ENCODE data around the gene UBE2E2.
"Not testable (repeated sequence)": the region's sequence is repeated elsewhere in the genome, so short reads cannot be mapped to it uniquely, and the experiment has no call there.

UBE2E2 gene

DNA sequence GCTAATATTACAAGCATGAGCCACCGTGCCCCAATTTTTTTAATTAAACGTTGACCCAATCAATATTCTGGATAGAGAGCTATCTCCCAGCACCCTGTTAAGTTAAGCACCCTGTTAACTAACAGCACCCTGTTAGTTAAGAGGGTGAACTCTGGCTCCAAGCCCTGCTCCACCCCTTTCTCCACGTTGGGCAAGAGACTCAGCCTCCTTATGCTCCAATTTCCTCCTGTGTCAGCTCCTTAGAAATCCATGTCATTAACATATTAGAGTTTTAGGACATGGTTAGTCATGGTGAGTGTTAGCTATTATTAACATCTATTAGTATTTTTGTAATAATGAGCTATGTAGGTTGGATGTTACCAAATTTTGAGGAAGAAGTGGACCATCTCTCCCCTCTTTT, 385.4 kb downstream of the UBE2E2 start:
- no peak for DNase-seq (ENCODE audit: low spot score)

DNA sequence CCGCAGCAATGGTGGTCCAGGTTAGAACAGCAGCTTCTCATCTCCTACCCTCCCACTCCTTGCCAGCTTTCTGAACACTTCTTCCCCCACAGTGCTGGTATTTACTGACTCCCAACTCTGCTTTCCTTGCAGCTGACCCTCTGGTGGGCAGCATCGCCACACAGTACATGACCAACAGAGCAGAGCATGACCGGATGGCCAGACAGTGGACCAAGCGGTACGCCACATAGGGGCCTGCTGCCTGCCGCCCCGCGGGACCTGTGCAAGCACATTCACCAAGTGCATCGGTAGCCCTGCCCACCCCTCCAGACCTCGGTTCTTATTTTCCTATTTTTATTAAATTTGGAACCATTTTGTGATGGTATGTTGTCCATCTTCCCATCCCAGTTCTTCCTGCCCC, 386.5 kb downstream of the UBE2E2 start:
- no peak for DNase-seq (ENCODE audit: low spot score)

DNA sequence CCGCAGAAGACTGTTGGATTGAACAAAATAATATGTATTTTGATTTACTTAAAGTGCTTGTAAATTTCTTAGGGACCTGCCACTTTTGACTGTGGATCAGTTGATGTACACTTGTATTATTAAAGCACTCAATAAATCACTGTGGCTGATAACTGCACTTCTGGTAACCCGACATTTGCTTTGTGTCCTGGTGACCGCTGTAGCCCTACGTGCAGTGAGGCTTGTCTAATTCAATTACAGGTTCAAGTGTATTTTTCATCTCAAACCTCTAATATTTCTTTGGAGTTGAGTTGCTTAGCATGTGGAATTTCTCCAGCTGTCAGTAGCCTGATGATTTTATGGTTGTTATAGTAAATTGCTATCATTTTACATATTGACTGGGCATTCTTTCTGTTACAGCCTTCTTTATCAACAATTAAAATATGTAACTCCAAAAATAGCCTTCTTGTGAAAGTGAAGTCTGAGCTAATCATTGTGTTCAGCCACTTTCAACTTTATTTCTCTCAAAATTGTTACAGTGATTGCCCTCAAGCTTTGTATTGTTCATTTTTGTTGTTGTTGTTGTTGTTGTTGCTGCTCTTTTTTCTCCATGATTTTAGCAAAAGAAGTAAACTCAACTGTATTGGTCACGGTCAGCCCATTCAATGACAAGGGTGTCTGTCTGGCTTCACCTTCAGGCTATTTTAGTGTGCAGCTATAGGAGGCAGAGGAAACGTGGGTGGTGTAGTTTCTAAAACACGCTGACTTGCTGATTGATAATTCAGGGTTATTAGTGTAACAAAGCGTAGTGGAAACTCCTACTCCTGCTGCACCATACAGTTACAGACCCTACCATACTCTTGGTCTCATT, 387.5 kb downstream of the UBE2E2 start:
- no peak for DNase-seq (ENCODE audit: low spot score)

DNA sequence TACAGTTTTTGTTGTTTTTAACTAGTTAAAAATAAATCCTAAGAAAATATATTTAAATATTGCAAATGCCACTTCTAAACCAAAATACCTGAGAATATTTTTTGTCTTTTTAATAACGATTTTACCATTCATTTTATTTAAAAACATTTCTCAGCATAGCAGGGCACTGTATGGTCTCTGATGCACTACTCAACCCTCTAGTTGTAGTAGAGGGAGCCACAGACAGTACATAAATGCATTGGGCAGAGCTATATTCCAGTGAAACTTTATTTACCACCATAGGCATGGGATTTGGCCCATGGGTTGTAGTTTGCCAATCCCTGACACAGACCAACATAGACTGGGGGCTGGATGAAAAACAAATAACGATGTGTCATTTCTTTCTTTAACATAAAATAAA, 388.2 kb downstream of the UBE2E2 start:
- no peak for DNase-seq (ENCODE audit: low spot score)

DNA sequence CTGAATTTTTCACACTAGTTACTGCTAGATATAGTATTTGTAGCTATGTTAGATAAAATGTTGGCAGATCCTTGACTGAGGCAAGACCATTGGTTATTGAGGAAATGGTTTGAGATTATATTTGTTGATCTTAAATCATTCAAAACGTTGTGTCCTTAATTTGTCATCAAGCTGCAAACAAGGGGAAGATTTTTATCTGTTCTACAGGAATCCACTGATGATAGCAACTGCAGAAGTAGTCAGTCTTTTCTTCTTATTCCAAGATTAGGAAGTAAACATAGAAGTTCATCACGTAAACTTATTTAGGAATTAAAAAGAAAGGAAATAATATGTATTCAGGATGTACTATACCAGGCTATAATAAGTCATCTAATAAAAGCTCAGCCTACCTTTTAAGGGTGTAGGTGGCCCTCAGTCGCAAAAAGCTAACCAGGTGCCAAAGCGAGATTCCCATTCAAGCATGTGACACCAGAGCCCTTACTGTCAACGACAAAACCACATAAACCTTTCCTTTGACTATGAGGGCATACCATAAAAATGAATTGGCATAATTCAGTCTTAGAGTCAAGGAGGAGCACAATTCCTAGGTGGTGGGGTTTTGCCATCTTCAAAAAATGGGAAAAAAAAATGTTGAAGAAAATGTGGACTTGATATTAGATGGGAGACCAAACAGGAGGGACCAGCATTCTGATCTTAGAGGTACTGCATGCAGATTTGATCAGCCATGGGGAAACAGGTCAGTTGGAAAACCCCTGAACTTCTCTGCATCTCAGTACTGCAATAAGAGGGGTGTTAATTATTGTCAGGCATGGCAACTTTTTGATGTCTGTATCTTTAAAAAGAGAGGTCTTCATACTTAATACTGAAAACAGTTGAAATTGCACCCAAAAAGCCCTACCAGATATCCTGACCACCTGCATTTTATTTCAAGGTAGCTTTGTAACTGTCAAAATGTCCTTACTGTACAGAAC, 390.1 kb downstream of the UBE2E2 start:
- DNase-seq (ENCODE audit: low spot score), result no peak

DNA sequence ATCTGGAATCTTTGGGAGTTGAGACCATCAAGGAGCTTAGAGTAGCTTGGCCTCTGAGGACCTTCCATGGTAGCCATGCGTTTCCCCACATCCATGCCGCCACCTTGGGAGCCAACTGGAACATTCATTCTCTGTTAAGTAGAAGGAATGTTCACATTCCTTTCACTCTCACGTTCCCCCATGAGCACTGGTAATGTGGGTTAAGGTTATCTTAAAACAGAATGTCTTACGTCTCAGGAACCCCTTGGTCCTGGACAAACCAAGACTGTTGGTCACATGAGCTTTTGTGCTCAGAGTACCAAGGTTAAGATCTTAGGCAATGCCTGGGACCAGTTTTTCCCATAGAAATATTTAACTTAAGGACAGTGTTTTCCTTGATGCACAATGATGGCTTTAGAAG, 390.9 kb downstream of the UBE2E2 start:
- DNase-seq (ENCODE audit: low spot score), result no peak

DNA sequence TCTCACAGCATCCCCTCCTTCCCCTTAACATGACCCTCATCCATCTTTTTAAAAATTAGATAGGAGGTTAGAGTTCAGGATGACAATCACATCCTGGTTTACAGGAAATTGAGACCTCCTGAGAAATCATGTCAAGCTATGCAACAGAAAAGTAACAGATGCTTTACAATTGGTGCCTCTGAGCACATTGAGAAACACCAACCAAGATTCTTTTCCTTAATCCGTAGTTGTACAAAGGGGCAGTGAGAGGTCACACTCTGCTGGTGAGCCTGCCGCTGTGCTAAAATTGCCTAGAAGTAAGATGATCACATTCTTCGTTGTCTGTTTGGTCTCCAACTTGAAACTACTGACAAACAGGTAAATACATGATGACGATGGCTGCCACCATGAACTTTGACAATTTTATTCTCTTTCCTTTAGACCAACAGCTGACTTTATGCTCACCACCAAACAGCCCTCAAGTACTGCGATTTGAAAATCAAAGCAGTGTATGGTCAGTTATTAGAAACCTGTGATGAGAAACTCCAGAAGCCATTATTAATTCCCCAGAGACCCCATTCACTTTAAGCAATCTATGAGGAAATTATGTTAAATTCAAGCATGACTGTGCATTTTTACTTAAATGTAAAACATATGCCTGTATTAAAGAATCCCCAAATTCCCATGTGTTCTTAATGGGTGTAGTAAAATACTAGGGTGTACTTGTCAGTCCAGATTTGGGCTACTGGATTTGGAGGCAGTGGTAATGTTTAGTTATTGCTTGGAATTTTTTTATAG, 392.0 kb downstream of the UBE2E2 start:
- DNase-seq (ENCODE audit: low spot score), result no peak

DNA sequence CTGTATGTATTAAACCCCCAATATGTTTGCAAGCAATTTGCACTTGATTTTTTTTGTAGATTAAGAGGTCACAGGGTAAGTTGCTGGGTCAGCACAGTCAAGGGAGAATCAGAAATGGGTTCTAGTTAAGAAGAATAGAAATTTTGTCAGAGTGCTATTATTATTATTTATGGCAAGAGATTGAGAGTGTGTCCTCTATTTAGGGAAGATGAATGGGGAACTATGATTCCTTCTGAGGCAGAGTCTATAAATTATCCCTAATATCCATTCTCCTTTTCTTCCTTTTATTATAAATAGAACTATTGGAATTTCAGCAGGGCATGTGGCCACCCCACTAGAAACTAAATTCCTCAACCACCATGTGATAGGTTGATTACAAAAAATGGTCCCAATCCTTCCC, 392.7 kb downstream of the UBE2E2 start:
- DNase-seq (ENCODE audit: low spot score), result no peak

DNA sequence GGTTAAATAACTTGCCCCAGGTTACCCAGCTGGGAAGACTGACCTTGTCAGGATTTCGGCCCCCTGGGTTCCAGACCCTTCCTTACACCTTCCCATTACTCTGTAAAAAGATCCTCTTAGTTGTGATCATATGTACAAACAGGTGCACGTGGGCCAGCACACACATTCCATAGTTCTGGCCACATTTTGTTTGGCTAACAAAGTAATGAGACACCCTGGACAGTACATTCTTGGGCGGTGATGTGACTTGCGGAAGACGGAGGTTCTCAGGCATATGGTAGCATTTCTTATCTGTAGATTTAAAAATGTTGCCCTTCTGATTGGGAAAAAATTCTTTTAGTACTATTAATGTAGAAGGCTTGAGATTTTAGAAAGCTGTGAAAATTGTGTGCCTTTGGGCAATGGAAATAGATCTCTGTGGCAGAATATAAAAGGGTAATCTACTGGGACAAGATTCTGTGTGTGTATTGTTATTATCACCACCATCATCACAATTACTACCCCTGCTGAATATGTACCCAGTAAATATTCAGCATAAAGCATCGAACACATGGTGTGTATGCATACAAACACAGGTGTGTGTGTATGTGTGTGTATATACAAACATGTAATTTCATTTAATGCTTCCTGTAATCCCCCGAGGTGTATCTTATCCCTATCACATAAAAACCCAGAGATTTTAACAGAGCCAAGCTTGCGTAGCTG, 397.2 kb downstream of the UBE2E2 start:
- peak; percentile 55 for DNase-seq (ENCODE audit: low spot score)

DNA sequence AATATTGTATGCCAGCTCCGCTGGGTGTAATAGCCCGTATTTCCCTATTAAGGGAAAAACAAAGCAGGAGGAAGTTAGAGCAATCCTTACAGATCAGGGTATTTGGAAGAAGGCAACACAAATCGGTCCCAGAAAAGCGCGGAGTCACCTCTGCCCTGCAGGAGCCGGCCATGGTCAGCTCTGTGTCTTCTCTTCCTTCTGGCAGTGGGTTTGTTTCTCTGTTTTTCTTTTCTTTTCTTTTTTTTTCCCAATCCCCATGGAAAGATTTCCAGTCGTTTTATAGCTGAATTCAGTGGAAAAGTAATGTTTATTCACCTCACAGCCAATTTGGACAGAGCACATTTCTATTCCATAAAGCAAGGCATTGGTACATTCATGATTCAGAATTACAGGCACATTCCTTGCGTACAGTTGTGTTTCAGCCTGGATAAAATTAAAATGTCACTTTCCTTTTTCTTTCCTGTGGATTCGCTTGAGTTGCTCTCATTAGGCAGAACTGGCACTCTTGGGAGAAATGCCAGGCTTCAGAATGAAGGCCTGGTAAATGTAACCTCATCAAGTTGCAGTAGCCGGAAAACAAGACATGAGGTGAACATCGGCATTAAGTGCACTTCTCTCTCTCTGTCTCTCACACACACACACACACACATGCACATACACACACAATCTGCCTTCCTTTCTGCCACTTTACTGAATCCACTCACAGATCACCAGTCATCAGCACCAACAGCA, 398.1 kb downstream of the UBE2E2 start:
- peak; percentile 10 for DNase-seq (ENCODE audit: low spot score)

DNA sequence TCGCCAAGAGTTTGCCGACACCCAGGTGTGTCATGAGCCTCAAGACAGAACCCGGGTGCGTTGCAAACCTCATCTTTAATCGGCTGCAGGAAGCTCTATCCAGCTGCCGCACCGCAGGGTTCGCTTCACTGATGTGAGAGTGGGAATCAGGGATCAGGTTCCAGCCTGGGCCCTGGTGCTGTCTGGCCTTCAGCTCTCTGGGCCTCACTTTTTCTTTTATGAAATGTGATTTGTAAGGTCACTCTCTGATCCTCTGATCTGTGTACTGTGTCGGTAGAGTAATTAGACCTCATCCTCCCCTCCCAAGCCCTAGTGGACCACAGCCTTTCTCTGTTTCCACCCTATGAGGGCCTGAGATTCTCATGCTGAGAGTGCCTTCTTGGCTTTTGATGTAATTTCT, 399.8 kb downstream of the UBE2E2 start:
- no peak for DNase-seq (ENCODE audit: low spot score)

DNA sequence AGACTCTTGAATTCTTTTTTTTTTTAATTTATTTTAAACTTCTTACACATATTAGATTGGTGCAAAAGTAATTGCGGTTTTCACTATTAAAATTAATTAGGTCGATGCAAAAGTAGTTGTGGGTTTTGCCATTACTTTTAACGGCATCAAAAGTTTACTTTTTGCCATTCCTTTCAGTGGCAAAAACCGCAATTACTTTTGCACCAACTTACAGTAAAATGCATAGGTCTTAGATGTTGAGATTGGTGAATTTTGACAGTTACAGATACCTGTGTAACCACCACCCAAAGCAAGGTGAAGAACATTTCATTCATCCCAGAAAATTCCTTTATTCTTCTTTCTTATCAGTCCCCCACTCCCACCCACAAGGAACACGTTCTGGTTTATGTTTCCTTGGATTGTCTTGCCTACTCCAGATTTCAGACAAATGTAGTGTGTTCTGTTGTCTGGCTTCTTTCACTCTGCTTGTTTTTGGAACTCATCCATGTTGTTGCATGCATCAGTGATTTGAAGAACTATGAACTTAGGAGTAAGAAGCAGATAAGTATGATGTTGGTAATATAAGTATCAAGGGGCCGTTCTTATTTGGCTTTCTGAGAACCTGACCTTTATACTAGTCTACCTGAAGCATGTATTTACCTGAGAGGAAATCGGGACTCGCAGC, 404.2 kb downstream of the UBE2E2 start:
- DNase-seq (ENCODE audit: low spot score), result no peak

DNA sequence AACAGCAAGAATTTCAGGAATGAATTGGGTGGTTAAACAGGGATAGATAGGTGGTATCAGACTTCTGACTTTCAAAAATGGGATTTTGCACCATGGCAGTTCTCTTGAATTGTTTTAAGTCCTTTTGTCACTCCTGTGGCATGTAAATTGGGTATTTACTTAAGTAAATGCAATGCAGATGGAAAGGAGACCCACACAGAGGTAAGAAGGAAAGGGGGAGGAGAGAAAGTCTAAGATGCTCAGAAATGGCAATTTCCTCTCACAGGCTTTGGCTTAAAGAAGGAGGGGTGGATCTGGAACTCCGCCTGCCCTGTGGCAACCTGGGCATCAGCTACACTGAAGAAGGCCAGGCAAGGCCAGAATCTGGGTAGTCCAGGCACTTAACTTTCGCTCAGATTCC, 405.5 kb downstream of the UBE2E2 start:
- DNase-seq (ENCODE audit: low spot score), result no peak

DNA sequence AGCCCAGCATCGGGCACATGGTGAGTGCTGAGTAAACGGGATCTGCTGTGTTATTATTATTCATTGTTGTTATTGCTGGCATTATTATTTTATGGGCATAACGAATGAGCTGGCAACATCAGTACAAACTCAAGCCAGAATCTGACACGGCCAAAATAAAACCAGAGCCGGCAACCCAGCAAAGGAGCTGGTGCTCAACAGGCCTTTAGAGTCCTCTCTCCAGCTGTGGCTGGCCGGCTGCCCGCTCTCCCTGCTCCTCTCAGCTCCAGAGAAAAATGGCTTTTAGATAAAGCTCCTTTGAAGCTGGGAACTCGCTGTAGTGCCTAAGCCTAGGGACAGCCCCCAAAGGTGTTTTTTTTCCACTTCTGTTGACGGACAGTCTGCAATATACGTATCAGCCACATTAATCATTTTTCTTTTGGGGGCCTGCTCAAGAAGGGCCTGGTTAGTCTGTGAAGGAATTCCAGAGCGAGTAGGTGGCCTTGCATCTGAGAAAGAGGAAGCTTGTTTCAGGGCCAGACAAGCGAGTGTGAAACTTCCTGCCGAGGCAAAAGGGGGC, 408.7 kb downstream of the UBE2E2 start:
- peak; percentile 53 for DNase-seq (ENCODE audit: low spot score)

DNA sequence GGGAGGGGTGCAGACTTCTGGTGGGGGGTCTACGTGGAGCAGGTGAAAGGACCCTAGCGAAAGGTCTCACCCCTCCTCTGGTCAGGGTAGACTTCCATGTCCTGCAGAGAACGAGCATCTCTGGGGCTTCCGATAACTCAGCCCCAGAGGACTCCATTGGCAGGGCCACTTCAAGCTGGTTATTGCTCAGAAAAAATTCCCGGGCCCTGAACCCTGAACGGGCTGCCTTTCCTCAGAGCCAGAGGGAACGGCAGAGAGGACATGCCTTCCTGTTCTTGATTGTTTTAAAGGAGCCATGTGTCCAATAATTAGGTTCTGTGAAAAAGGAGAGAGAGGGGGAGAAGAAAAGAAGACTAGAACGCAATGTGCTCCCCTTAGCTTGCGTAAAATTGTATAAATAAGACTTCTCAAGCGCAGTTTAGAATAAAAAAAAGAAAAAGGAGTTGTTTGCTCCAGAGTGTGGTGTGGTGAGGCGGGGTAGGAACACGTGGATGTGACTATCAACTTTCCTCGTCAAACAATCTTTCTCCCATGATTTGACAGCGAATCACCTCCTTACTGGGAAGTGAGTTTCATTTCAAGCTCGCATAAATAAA, 409.3 kb downstream of the UBE2E2 start:
- DNase-seq (ENCODE audit: low spot score), result no peak

DNA sequence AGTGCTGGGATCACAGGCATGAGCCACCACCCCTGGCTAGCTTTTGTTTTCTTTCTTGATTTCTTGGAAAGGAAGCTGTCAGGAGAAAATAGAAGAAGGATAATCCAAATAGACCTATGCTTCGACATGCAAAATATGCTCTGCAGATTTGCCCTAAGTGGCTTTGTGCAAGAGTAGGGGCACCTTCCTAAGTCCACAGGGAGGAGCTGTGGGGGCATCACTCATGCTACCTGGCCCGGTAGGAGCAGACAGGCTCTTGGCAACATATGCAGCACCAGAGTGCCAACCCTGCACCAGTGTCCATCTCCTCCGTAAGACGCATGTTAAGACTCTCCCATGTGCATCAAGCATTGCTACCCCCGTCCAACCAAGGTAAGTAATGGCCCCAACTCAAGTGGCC, 411.9 kb downstream of the UBE2E2 start:
- no peak for DNase-seq (ENCODE audit: low spot score)

DNA sequence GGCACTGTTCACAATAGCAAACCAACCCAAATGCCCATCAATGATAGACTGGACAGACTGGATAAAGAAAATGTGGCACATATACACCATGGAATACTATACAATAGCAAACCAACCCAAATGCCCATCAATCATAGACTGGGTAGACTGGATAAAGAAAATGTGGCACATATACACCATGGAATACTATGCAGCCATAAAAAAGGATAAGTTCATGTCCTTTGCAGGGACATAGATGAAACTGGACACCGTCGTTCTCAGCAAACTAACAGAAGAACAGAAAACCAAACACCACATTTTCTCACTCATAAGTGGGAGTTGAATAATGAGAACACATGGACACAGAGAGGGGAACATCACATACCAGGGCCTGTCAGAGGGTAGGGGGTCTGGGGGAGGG, 415.3 kb downstream of the UBE2E2 start:
- not testable (repeated sequence) for DNase-seq (ENCODE audit: low spot score)

DNA sequence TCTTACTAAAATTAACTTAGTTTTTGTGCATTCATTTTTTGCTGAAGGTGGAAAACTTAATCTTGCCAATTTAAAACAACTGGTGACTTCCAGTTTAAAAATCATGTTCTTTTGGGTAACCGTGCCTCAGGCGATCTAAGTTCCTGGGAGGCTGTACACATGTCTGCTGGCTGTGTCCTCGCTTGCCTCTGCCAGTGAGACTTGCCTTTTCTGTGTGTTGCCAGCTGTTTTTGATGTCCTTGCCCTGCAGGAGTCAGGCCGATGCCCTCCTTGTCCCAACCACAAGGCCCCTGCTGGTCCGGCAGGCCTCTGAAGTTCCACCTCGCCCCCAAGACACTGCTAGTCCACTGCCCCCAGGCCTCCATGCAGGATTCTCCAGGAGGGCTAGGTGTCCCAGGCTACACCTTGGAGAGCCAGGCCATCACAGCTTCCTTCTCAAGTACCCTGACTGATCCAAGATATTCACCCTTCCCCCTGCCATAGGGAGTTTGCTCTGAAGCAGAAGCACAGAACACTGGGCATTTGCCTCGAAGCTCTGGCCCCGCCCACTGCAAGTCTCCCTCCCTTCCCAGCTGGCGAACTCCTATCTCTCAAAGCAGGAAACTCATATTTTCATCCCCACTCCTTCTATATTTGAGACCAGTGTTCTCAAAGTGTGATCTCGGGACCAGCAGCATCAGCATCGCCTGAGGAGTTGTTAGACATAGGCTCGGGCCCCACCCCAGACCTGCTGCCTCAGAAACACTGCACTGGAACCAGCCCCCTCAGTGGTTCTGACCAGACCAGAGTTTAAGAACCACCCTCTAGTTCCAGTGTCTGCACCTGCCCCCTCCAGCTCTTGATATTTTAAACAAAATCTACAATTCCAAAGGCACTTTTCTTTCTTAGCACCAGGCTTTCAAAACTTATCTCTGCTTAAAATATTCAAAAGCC, 416.8 kb downstream of the UBE2E2 start:
- DNase-seq (ENCODE audit: low spot score), result peak; percentile 9

DNA sequence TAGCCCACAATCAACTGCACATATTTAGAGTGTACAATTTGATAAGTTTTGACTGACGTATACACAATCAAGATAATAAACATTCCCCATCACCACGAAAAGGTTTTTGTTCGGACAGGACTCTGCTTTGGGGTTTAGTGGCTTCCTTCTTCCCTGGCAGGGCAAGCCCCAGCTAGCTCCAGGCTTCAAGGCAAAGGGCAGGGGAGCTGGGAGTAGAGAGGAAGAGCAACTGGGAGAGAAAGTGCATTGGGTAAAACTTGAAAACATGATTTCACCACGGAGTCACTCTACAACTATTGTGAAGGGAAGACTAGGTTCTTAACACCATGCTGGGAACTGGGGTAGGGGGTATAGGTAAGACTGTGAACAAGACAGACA, 417.5 kb downstream of the UBE2E2 start:
- no peak for DNase-seq (ENCODE audit: low spot score)

All from AG08395 (cell line).